Left renal pelvis (tissue), 4 donors: Measurements from ENCODE around the gene USP48. TPM values are rescaled to one million over a fixed set of nuclear protein-coding genes. Genes with fewer than 3 reads are reported as not detected.
"Not testable (repeated sequence)": the region's sequence is repeated elsewhere in the genome, so short reads cannot be mapped to it uniquely, and the experiment has no call there.

ENCODE experiments used
- DNase-seq, 4 donors: peaks; one replicate each; pipeline ENCODE4 v3.0.0-alpha.2; 2013; ENCODE audit warnings: low read depth in 4 of 4, low spot score in 3 of 4
- polyA plus RNA-seq, 4 donors: library from polyadenylated mRNA; unstranded; fragments of 120-200 nt; gene quantifications; one replicate each; pipeline ENCODE4 v1.2.1, GENCODE V29; 2013; ENCODE audit not compliant: insufficient read length in 4 of 4

USP48 gene
- polyA plus RNA-seq, 4 donors = 65.1 to 77.7 (median 70.3) TPM

DNA sequence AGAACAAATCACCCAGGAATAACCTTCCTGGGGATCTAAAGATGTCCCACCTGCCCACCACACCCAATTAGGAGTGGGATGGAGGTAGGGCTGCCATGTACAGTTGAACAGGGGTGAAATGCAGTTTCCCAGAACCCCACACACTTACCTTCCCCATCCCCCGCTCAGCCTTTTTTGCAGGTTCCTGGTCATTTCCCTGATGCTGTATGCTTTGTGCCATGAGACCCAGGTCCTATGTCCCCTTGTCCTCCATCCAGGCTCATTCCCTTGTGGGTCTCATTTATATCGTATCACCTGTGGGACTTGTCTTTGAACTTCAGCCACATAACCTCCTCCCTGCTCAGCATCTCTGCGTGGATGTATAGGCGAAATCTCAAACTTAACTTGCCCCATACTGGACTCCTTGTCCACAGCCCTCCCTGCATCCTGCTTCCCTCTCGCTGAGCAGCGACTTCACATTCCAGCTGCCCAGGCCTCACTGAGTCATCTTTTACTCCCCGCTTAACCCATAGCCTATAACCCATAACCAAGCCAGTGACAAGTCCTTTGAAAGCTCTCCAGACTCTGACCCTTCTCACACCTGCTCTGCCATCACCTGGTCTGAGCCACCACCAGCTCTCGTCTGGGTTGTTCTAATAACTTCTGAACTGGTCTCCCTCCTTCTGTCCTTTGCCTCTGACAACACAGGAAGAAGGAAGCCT lies 33.8 kb upstream of the USP48 start:
- no peak for DNase-seq

DNA sequence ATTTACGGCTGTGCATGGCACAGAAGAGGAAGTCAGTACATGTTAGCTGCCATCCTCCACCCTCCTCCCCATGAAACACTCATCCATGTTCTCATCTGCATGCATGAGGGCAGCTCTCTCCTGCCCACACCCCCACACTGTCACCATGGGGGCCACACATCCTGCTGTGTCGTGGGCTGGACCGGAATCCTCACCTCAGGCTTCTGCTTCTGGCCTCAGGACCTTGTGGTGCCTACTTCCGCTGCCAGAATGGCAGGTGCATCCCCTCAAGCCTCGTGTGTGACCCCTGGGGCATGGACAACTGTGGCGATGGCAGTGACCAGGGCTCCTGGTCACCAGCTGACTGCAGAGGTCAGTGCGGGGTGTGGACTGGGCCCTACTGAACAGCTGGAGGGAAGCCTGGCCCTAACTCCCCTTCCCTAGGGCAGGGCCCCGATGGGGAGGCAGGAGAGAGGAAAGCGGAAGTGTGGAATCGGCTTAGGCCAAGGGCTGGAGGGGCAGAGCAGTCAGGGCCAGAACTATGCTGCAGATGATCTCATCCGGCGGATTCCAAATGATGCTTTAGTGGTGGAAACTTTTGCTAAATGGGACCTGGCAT lies 32.9 kb upstream of the USP48 start:
- DNase-seq = no peak

DNA sequence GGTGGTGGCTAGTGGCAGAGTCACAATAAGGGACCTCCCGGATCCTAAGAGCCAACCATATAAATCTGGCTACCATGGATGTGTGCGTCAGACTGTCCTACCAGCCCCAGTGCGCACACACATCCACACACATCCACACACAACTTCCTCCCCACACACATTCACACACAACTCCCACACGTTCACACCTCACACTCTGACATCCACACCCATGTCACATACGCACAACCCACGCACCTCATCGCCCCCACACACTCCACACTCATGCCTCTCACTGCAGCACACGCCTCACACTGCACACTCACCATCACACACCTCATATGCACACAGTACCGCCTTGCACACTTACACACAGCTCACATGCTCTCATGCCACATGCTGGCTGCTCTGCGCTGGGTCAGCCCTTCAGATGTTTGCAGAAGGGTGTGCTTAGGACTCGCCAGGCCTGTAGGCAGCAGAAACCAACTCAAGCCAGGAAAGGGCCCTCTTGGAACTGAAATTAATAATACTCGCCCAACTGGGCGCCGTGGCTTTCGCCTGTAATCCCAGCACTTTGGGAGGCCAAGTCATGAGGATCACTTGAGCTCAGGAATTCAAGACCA lies 32.1 kb upstream of the USP48 start:
- DNase-seq = no peak

DNA sequence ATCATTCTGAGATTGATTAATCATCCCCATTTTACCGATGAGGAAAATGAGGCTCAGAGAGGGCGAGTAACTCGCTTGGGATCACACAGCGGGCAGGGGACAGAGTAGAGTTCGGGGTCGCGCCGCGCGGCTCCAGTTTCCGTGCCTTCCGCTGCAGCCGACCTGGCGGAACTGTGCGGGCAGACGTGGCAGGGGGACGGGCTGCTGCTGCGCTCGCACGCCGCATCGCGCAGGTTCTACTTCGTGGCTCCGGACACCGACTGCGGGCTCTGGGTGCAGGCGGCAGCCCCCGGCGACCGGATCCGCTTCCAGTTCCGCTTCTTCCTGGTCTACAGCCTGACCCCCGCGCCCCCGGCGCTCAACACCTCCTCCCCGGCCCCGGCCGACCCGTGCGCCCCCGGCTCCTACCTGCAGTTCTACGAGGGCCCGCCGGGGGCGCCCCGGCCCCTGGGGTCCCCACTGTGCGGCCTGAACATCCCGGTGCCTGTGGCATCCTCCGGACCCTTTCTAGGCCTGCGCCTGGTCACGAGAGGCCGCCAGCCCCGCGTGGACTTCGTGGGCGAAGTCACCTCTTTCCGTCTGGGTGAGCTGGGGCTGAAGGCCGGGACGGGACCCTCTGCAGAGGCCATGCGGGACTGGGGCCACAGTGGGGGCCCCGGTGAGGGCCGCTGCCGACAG lies 31.4 kb upstream of the USP48 start:
- peak in 1 of 4 donors; percentile 8 for DNase-seq

- DNase-seq = no peak
These were observed 30.6 kb upstream of the USP48 start for GRCh38 chr1:21813542-21813941.

- DNase-seq = no peak
These were observed 28.9 kb upstream of the USP48 start, which contains the start of gene LDLRAD2 for GRCh38 chr1:21811875-21812305. Gene LDLRAD2 (plus strand): TSS chr1:21812265. CDS start chr1:21812452, 187 bp downstream.

DNA sequence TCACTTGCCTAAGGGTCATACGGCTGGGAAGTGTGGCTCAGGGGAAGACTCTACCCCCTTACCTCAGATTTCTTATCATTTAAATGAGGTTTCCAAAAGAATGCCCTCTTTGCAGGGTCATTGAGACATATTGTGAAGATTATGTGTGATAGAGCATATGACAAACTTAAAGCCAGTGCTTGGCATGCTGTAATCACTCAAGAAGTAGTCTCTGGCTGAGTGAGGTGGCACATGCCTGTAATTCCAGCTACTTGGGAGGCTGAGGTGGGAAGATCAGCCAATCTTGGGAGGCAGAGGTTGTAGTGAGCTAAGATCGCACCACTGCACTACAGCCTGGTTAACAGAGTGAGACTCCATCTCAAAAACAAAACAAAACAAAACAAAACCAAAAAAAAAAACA lies 21.6 kb upstream of the USP48 start:
- DNase-seq = no peak

GRCh38 chr1:21801100-21801499 lies 18.2 kb upstream of the USP48 start:
- DNase-seq = no peak

DNA sequence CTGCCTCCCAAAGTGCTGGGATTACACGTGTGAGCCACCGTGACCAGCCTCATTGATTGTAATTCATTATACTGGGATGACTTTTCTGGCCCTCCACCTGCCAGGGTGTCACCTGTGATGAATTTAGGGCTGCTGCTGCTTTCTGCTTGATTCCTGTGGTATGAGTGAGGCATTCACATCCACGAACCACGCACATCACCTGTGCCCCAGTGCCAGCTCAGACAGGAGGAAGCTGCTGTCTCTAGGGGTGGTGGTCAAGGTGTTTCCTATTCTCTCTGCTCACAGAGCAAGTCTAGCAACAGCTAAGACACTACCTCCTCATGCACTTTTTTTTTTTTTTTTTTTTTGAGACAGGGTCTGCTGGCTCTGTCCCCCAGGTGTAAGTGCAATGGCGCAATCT lies 16.8 kb upstream of the USP48 start:
- DNase-seq = no peak

DNA sequence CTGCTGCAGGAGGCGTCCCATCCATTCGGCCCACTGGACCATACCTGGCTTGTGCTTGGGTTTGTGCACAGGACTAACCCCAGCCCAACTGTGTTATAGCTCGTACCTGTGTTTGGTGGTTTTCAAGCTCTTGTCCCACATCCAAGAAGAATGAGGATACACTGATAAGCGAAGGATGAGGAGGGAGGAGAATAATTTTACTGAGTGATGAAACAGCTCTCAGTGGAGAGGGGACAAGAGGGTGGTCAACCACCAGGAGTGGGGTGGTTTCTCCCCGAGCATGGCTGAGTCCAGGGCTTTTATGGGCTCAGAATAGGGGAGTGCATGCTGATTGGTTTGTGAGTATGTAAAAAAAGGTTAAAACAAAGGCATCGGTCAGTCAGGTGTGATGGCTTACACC lies 12.1 kb upstream of the USP48 start:
- DNase-seq = no peak

DNA sequence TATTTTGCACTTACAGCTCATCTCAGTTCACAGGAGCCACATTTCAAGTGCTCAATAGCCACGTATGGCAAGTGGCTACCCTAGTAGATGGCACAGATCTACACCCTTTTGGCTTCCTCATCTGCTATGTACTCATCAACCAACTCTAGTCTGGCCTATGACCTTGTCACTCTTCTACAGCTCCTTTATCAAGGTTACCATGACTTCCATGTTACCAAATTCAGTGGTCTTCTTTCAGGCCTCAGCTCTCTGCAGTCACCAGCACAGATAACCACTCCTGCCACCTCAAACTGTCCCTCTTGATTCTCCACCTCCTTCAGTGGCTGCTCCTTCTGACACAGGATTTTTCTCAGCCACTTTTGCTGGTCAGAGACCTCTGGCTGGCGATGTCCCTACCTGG lies 11.7 kb upstream of the USP48 start:
- DNase-seq = no peak

- DNase-seq = no peak
These were observed 10.2 kb upstream of the USP48 start for GRCh38 chr1:21793104-21793503.

GRCh38 chr1:21786640-21787039 lies 3.7 kb upstream of the USP48 start:
- DNase-seq = no peak

DNA sequence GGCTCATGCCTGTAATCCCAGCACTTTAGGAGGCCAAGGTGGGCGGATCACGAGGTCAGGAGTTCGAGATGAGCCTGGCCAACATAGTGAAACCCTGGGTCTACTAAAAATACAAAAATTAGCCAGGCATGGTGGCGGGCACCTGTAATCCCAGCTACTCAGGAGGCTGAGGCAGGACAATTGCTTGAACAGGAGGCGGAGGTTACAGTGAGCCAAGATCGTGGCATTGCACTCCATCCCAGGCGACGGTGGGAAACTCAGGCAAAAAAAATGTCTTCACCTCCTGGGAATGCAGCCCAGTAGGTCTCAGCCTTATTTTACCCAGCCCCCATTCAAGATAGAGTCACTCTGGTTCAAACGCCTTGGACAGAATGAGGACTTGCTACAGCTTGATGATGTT lies 2.8 kb upstream of the USP48 start:
- not testable (repeated sequence) for DNase-seq

DNA sequence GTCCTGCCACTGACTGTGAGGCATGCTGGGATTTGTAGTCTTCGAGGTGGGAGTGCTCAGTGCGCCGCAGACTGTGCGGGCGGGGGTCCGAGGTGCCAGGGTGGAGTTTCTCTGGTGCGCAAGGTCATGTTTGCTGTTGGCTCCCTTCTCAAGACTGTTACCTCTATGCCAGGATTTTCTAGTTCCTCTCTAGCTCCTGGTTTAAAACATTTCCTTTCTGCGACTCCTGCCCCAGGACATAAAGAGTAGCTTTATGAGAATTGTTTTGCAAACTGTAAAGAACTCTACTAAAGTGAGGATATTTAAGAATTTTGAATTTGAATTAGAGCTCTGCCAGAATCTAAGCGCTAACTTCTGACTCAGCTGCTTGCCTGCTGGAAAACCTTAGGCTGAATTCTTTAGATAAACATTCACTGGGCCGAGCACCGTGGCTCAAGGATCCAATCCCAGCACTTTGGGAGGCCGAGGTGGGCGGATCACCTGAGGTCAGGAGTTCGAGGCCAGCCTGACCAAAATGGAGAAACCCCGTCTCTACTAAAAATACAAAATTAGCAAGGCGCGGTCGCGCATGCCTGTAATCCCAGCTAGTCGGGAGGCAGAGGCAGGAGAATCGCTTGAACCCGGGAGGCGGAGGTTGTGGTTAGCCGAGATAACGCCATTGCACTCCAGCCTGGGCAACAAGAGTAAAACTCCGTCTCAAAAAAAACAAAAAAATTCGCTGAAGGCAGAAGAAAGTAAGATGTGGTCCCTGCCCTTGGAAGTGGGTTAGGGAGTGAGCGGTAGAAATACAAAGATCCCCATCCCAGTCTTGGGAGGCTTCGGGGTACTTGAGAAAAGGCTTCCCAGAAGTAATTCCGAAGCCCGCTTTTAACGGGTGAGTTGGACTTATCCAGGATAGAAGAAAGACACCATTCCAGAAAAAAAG lies 992 bp upstream of the USP48 start:
- DNase-seq = peak in 1 of 4 donors; percentile 91

GRCh38 chr1:21782349-21782867 lies 541 bp downstream of the USP48 start:
- DNase-seq = peak in 3 of 4 donors; percentile 21 to 42 (median 31)

GRCh38 chr1:21781815-21782348 lies 1.1 kb downstream of the USP48 start:
- DNase-seq = peak in 3 of 4 donors; percentile 8 to 36 (median 30)

DNA sequence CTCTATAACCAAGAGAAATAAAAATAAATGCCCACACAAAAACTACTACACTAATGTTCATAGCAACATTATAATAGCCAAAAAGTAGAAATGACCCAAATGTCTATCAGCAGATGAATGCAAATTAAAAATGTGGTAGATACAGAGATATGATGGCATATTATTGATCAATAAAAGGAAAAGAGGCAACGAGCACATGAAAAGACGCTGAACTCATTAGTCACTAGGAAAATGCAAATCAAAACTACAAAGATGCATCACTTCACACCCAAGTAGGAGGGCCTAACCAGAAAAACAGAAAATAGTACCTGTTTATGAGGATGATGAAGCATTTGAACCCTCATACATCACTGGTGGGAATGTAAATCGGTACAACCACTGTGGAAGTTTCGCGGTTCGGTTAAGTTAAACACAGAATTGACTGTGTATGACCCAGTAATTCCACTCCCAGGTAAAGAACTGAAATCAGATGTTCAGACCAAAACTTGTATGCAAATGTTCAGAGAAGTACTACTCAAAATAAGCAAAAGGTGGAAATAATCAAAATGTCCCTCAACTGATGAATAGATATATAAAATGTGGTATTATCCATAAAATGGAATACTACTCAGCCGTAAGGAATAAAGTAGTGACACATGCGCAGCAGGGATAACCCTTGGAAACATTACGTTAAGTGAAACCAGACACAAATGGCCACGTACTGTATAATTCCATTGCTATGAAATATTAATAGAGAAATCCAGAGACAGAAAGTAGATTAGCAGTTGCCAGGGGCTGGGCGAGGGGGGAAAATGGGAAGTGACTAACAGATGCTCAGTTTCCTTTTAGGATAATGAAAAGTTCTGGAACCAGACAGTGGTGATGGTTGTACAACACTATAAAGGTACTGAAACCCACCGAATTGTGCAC lies 3.1 kb downstream of the USP48 start:
- DNase-seq = no peak

GRCh38 chr1:21778405-21778727 lies 4.6 kb downstream of the USP48 start:
- no peak for DNase-seq
